ENCODE results near the gene STPG3. TPM values are rescaled to one million over a fixed set of nuclear protein-coding genes. Genes with fewer than 3 reads are reported as not detected.
A peak's percentile ranks its signal among the peaks of the same experiment; 100 is the strongest.

Gene STPG3
- total RNA-seq, 2 experiments from 2014 or later = not detected

DNA sequence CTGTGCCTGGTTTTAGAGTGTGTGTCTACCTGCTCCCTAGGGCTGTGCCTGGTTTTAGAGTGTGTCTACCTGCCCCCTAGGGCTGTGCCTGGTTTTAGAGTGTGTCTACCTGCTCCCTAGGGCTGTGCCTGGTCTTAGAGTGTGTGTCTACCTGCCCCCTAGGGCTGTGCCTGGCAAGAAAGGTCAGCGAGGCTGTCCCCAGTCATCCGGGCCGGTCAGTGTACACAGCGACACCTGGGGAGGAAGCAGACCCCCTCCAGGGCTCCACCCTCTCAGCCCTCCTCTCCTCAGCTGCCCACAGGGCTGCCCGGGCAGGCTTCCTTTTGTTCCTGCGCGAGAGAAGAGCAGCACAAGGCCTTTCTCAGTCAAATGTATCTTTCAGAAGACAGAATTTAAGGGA, 46.9 kb downstream of the STPG3 start:
- DNase-seq = no peak
- no peaks in the 10 kb centered on the region for H3K36me3 ChIP-seq (ENCODE audit: insufficient read depth, low read length)
- ChIA-PET POLR2A (no interaction called here), CTCF (no interaction called here)
- no peak for ATAC-seq (ENCODE audit: poor library complexity)
- Mint-ChIP-seq H3K4me1 (ENCODE audit: low read depth) (peaks cover 5% of the 10 kb centered on the region), H3K27me3 (peaks cover 42% of the 10 kb centered on the region), H3K27ac (no peak overlapping the region), H3K4me3 (peak overlapping the region; percentile 25), H3K36me3 (ENCODE audit: low read depth) (no peaks in the 10 kb centered on the region), H3K9me3 (no peaks in the 10 kb centered on the region)
- no peak overlapping the region for H3K4me3 ChIP-seq (ENCODE audit: low read length)
- TF ChIP-seq CTCF (IDR thresholded peaks at IDR 0.05) = no peak
- H3K27ac ChIP-seq (ENCODE audit: low read depth in 1 of 2, low read length in 2 of 2) = no peak overlapping the region
- peaks cover 0 to 27% of the 10 kb centered on the region in 2 experiments for H3K9me3 ChIP-seq (ENCODE audit: control insufficient read depth in 1 of 2, insufficient read depth in 1 of 2, low read length in 2 of 2)
- H3K27me3 ChIP-seq (ENCODE audit: control insufficient read depth in 1 of 2, insufficient read depth in 2 of 2, low read length in 2 of 2) = peaks cover 62 to 71% of the 10 kb centered on the region in 2 experiments
- intact Hi-C loops (cut with DNase I, micrococcal nuclease) = loop anchor here in 1 of 2 experiments (5.0 kb wide), 1 partner anchor 149 kb away; no protein-coding TSS in a partner anchor
- peaks cover 32% of the 10 kb centered on the region for H3K4me1 ChIP-seq (ENCODE audit: insufficient read depth, low read length)

DNA sequence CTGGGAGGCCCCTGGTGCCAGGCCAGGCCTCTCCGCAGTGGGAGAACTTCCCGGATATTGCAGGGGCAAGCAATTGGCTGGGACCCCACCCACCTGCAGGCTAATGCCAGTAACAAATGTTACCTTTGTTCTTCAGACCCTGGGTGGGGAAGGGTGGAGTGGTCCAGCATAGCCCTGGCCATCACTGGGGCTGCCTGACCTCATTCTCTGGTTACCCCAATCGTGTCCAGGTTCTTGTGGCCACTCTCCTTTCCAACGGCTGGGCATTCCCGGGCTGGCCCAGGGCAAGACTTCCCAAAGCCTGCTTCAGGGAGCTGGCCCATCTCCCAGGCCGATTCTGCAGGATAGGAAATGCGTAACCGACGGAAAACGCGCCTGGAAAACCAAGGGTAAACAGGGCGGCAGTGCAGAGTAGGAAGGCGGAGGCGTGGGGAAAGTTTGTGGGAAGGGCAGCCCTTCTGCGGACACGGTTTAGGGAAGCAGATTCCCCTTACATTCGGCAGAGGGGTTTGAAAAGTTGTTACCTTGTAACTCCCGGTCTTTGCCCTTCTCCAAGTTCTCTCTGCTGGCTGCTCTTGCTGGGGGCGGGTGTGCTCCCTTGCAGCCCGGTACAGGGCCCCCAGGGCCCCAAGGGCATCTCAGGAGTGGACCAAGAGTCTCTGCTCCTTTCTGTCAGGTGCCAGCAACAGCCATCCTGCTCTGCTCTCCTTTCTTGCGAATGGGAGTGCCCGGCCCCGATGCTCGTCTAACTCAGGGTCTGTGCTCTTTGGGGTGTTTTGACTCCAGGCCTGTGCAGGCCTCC, 47.5 kb downstream of the STPG3 start:
- CTCF ChIA-PET = no interaction called here

DNA sequence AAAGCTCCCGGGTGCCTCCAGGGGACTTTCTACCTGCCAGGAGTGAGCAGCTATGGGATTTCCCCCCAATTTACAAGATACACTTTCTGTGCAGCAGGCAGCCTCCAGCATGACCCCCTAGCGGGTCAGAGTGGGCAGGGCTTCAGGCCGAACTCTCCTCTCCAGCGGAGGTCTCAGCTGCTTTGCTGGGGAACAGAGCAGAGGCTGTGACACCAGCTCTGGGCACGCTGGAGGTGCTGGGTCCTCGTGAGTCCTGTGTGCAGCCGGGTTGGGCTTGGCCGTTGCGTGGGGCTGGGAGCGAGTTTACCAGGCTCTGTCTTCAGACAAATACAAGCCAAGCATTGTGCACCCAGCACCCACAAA, 48.1 kb downstream of the STPG3 start:
- peaks cover 52 to 60% of the 10 kb centered on the region in 2 experiments for H3K27me3 ChIP-seq (ENCODE audit: control insufficient read depth in 1 of 2, insufficient read depth in 2 of 2, low read length in 2 of 2)
- H3K27me3 Mint-ChIP-seq = peaks cover 30% of the 10 kb centered on the region
- DNase-seq (no peak), ATAC-seq (ENCODE audit: poor library complexity) (no peak)
- intact Hi-C loops (cut with DNase I, micrococcal nuclease) = loop anchor here in 1 of 2 experiments (5.0 kb wide), 1 partner anchor 148 kb away; no protein-coding TSS in a partner anchor
- no peak overlapping the region for H3K4me3 ChIP-seq (ENCODE audit: low read length)
- ChIA-PET POLR2A (no interaction called here), CTCF (no interaction called here)
- no peaks in the 10 kb centered on the region for H3K36me3 ChIP-seq (ENCODE audit: insufficient read depth, low read length)
- no peak for TF ChIP-seq CTCF (IDR thresholded peaks at IDR 0.05)
- H3K27ac Mint-ChIP-seq = no peak overlapping the region
- H3K9me3 Mint-ChIP-seq = no peaks in the 10 kb centered on the region
- H3K4me1 ChIP-seq (ENCODE audit: insufficient read depth, low read length) = peaks cover 34% of the 10 kb centered on the region
- H3K4me1 Mint-ChIP-seq (ENCODE audit: low read depth) = peaks cover 5% of the 10 kb centered on the region
- H3K4me3 Mint-ChIP-seq = no peak overlapping the region
- peaks cover 0 to 26% of the 10 kb centered on the region in 2 experiments for H3K9me3 ChIP-seq (ENCODE audit: control insufficient read depth in 1 of 2, insufficient read depth in 1 of 2, low read length in 2 of 2)
- no peak overlapping the region for H3K27ac ChIP-seq (ENCODE audit: low read depth in 1 of 2, low read length in 2 of 2)
- no peaks in the 10 kb centered on the region for H3K36me3 Mint-ChIP-seq (ENCODE audit: low read depth)

More for the DNA sequence above, 47.5 kb downstream of the STPG3 start:
- POLR2A ChIA-PET = no interaction called here
- Mint-ChIP-seq H3K4me3 (no peak overlapping the region), H3K4me1 (ENCODE audit: low read depth) (peaks cover 5% of the 10 kb centered on the region), H3K27ac (no peak overlapping the region), H3K36me3 (ENCODE audit: low read depth) (no peaks in the 10 kb centered on the region), H3K27me3 (peaks cover 36% of the 10 kb centered on the region), H3K9me3 (no peaks in the 10 kb centered on the region)
- Histone ChIP-seq H3K4me3 (ENCODE audit: low read length) (no peak overlapping the region), H3K36me3 (ENCODE audit: insufficient read depth, low read length) (no peaks in the 10 kb centered on the region), H3K27me3 (ENCODE audit: control insufficient read depth in 1 of 2, insufficient read depth in 2 of 2, low read length in 2 of 2) (peaks cover 57 to 65% of the 10 kb centered on the region in 2 experiments), H3K9me3 (ENCODE audit: control insufficient read depth in 1 of 2, insufficient read depth in 1 of 2, low read length in 2 of 2) (peaks cover 0 to 29% of the 10 kb centered on the region in 2 experiments), H3K27ac (ENCODE audit: low read depth in 1 of 2, low read length in 2 of 2) (no peak overlapping the region), H3K4me1 (ENCODE audit: insufficient read depth, low read length) (peaks cover 34% of the 10 kb centered on the region)
- no peak for TF ChIP-seq CTCF (IDR thresholded peaks at IDR 0.05)
- ATAC-seq (ENCODE audit: poor library complexity) = no peak
- intact Hi-C loops (cut with DNase I, micrococcal nuclease) = loop anchor here in 1 of 2 experiments (5.0 kb wide), 1 partner anchor 149 kb away; no protein-coding TSS in a partner anchor
- DNase-seq = no peak

All from CD4-positive, alpha-beta T cell (primary cell).